GM18907 (cell line): Measurements from ENCODE around the gene IL37.
"Not testable (repeated sequence)": the region's sequence is repeated elsewhere in the genome, so short reads cannot be mapped to it uniquely, and the experiment has no call there.

Experiments
- ATAC-seq: cut with Tn5 transposase; IDR thresholded peaks from one replicate; pipeline ENCODE4 v1.9.1; 2021; ENCODE audit warnings: mild to moderate bottlenecking, moderate library complexity; ENCODE audit not compliant: unreplicated experiment

Gene IL37

GRCh38 chr2:112887964-112888749 lies 22.8 kb upstream of the IL37 start:
- no peak for ATAC-seq

DNA sequence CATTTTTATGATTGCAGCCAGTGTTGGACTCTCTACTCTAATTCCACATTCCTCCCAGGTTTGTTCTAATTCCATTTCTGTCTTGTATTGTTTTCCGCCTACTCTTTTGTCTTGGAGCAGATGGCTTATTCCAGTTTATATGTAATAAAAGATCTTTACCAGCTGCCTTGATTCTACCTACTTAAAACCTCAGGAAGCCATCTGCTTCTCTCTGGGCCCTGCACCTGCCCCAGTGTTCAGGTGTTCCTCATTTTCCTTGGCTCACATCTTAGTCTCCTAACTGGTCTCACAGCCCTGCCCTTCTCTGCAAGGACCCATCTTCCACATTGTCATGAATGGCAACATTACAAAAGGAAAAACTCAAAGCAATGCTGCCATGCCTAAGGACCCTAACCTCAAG lies 21.0 kb upstream of the IL37 start:
- ATAC-seq, result no peak

DNA sequence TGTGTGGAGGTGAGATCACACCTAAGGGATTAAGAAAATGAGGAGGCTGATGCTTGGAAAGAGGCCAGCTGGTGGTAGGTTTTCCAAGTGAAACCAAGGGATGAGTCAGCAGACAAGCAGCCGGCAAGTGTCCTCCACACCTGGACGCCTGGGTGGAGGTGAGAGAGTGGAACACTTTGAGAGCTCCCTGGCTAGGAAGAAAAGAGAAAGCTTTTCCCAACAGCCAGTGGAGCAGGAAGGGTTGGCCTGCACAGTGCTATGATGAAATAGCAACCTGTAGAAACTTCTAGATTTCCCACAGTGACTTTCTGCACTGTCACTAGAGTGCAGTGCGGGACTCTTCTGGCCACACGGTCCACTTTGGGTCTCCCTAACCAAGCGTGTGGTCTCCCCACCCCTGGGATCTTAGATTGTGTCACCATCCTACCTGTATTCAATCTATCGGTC lies 19.6 kb upstream of the IL37 start:
- no peak for ATAC-seq

- no peak for ATAC-seq
These were observed 17.2 kb upstream of the IL37 start for GRCh38 chr2:112893752-112894151.

- ATAC-seq, result no peak
These were observed 13.9 kb upstream of the IL37 start for GRCh38 chr2:112896909-112897623.

DNA sequence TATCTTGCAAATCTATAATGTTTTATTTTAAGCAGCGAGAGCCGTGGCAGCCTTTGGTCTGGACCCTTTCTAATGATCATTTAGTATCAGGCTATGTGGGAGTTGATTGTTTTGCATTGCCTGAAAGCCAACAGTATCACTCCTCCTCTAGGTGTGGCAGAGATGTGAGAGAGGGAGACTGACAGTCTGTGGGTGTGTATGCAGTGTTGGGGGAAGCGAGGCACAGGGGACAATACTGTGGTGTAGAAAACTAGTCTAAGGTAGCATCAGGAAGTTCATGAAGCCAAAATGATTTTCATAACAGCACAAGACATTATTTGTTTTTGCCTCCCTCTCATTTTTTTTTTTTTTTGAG lies 13.4 kb upstream of the IL37 start:
- ATAC-seq, result no peak

DNA sequence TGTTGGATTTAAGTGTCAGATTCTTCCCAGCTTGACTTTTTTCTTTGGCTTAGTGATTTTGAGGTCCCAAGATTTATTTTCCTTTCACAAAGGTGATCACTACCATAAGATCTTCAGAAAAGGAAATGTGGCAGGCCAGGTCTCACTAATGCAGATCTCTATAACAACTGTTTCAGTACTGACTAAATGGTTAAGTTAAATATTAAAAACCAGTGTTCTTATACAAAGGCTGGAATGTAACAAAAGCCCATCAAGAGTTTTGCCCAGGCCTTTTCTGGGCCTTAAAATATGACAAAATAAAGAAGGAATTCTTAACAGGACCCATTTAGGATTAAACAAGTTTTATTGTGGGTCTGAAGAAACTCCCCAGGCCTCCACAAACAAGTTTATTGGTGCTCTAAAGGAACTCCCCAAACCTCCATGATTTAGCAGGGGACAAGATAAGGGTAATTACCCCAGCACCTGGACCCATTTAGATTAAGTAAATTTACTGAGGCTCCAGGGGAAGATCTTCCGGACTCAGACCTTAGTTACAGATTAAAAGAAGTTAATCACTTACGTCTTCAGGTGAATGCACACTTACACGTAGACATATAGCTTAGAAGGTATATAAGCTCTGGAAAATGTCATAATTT lies 9.4 kb upstream of the IL37 start:
- not testable (repeated sequence) for ATAC-seq

DNA sequence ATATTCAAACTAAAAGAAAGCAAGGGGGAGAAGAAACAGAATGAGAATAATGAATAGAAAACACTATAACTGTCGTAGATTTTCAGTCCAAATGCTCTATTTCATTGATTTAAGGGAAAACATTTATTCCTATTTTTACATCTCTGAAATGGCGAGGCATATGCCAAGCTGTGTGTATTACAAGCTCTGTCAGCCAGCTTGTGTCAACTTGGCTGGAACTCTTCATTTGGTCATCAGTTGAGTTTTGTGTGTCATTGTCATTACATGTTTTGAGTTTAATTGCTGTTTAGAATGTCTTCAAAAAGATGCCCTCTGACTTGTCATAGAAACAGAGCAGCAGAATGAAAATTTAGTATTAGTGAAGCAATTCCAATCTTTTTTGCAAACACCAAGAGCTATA lies 8.1 kb upstream of the IL37 start:
- ATAC-seq, result no peak

- no peak for ATAC-seq
These were observed 6.1 kb upstream of the IL37 start for GRCh38 chr2:112904883-112905282.

DNA sequence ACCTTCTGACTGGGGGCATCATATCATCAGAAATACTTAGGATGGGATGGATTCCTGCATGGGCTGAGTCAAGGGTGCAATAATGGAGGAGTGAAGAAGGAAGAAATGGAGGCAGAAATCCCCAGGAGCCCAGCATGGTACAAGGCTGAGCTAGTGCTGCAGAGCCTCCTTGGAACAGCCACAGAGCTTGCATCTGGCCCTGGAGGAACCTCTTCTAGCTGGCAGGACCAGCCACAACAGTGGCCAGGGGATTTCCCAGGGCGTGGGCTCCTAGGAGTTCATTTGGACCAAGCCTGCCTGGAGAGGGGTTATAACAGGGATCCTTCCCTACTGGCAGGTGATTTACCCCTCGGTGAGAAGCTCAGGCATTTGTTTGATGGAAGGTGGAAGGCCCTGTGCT lies 4.7 kb upstream of the IL37 start:
- ATAC-seq, result no peak

DNA sequence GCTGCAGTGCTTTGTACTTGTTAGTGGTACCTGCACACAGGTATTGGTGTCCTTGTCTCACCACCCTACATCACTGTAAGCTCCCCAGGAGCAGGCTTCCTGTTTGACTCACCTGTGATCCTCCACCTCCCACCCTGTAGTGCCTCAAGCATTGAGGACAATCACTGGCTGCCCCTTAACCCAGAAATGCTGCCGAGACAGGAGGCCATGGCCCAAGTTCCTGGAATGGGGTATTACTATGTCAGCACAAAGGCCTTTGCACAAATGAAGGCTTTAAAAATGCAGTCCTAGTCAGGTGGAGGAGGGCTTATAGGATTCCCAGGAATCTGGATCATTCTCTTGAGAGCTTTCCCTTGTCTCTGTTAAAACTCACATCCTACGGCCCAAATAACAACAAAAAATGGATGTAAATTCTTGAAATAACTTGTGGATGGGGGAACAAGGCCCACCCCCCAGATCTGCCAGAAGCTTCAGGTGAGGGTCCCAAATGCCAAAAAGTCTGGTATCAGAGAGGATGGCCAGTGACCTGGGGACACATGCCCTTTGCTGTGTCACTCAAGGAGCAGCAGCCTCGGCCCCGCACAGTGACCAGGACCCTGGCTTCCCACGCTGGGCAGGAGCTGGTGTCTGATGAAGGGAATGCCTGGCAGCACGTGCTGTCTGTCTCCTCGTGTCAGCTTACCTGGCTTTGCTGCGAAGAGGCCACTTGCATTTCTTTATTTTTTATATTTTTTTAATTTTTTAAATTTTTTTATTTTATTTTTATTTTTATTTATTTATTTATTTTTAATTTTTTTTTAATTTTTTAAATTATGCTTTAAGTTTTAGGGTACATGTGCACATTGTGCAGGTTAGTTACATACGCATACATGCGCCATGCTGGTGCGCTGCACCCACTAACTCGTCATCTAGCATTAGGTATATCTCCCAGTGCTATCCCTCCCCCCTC lies 3.7 kb upstream of the IL37 start:
- no peak for ATAC-seq

DNA sequence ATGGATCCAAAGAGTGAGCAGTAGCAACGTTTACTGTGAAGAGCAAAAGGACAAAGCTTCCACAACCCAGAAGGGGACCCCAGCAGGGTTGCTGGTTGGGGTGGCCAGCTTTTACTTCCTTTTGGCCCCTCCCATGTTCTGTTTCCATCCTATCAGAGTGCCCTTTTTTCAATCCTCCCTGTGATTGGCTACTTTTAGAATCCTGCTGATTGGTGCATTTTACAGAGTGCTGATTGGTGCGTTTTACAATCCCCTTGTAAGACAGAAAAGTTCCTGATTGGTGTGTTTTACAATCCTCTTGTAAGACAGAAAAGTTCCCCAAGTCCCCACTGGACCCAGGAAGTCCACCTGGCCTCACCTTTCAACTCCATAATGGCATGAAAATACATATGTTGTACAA lies 2.4 kb upstream of the IL37 start:
- not testable (repeated sequence) for ATAC-seq

GRCh38 chr2:112910219-112910618 lies 746 bp upstream of the IL37 start:
- no peak for ATAC-seq

GRCh38 chr2:112912403-112912802 lies 1.4 kb downstream of the IL37 start:
- ATAC-seq, result no peak

DNA sequence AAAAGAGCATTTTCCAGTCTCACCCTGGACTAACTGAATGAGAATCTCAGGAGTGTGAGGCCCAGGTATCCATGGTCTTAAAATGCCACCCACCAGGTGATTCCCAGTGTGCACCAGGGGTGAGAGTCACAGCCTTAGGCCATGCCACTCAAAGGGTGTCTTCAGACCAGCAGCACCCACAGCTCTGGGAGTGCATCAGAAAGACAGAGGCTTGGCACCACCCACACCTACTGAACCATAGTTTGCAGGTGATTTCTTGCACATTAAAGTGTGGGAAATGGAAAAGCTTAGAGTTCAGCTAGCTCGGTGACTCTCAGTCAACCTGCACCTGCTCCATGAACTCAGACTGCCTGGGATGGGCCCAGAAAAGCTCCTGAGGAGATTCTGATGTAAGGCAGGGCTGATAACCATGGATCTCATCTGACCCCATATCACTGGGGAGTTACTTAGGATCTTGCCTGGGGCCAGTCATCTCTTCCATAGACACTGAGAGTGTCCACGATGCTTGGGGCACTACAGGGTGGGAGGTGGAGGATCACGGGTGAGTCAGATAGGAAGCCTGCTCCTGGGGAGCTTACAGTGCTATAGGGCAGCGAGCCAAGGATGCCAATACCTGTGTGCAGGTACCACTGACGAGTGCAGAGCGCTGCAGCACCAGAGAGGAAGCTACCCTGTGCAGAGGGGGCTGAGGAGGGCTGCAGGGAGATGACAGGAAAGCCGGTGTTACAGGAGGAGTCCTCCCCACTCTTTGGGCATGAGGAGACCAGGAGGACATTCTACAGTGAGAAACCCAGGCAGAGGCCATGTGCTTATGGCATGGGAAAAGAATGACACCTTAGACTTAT lies 4.6 kb downstream of the IL37 start:
- no peak for ATAC-seq

GRCh38 chr2:112916145-112916571 lies 5.2 kb downstream of the IL37 start:
- ATAC-seq, result no peak

GRCh38 chr2:112916625-112917247 lies 5.8 kb downstream of the IL37 start:
- ATAC-seq, result no peak

GRCh38 chr2:112917856-112918255 lies 6.9 kb downstream of the IL37 start:
- no peak for ATAC-seq

- no peak for ATAC-seq
These were observed 7.3 kb downstream of the IL37 start for GRCh38 chr2:112918256-112918655.

- no peak for ATAC-seq
These were observed 8.1 kb downstream of the IL37 start for GRCh38 chr2:112919086-112919485.
